Panc1 (cell line): Measurements from ENCODE around the gene TAF15.

Experiments
- CTCF ChIP-seq: fragments of 450-650 bp; IDR thresholded peaks from 2 replicates; pipeline ENCODE4 v1.5.1; 2017; ENCODE audit warnings: mild to moderate bottlenecking
- POLR2AphosphoS5 ChIP-seq: IDR thresholded peaks from 2 replicates; pipeline ENCODE4 v1.6.1; 2012; ENCODE audit warnings: mild to moderate bottlenecking, low read depth, low read length, moderate library complexity
- REST ChIP-seq, 2 experiments: IDR thresholded peaks; 2 replicates each; pipeline ENCODE4 v1.6.1; 2011 to 2012; ENCODE audit warnings: low read depth in 2 of 2, control low read depth in 1 of 2, low read length in 1 of 2, mild to moderate bottlenecking in 1 of 2, moderate library complexity in 1 of 2; ENCODE audit not compliant: insufficient read depth in 1 of 2
- SIN3A ChIP-seq: IDR thresholded peaks from 2 replicates; pipeline ENCODE4 v1.6.1; 2012; ENCODE audit warnings: low read depth, mild to moderate bottlenecking, low read length, moderate library complexity, borderline replicate concordance; ENCODE audit not compliant: insufficient read depth
- TCF7L2 ChIP-seq: IDR thresholded peaks from 2 replicates; pipeline ENCODE4 v1.6.1; 2011; ENCODE audit warnings: mild to moderate bottlenecking, low read depth, low read length, inconsistent platforms

GRCh38 chr17:35795007-35795870, 14.0 kb upstream of the TAF15 start, which contains the start of gene MMP28:
- TF ChIP-seq CTCF: no peak
- TF ChIP-seq POLR2AphosphoS5: no peak
- TF ChIP-seq SIN3A: 0 out of 2 replicates have a peak, but pooled peaks have one; percentile 36
- no peak for TF ChIP-seq REST (IDR thresholded peaks at IDR 0.05; ENCODE audit: insufficient read depth in 1 of 2, low read depth in 2 of 2, low read length in 1 of 2)
- TF ChIP-seq TCF7L2: peak; percentile 34; the same call in 1 of the 2 replicates
